B cell (primary cell): ENCODE results near the gene JARID2. TPM values are rescaled to one million over a fixed set of nuclear protein-coding genes. Genes with fewer than 3 reads are reported as not detected.

Experiments used
- ATAC-seq: fragments of 200-7000 bp; cut with Tn5 transposase; one replicate; pipeline ENCODE4 v1.10.0; 2021; ENCODE audit warnings: low read depth, mild to moderate bottlenecking, moderate number of reproducible peaks, moderate library complexity
- CTCF ChIA-PET: fragments of 350-600 bp; sonication (Branson Sonifier 250); formaldehyde crosslinking; loops from one replicate; lab custom pipeline; 2021; ENCODE audit warnings: antibody characterized with exemption, inconsistent platforms; lab: Charles Lee
- POLR2A ChIA-PET: fragments of 350-600 bp; sonication (Branson Sonifier 250); formaldehyde crosslinking; loops from one replicate; lab custom pipeline; 2021; ENCODE audit warnings: antibody characterized with exemption; lab: Charles Lee
- DNase-seq: peaks from one replicate; pipeline ENCODE4 v3.0.0; 2013
- H2AFZ ChIP-seq: 2 replicates; pipeline ENCODE4 v1.6.1; 2012; ENCODE audit warnings: mild to moderate bottlenecking, low read depth, low read length; ENCODE audit not compliant: insufficient read depth, poor library complexity, severe bottlenecking
- H3K27ac ChIP-seq, 2 donors: 1 replicate in 1 of 2; 2 replicates in 1 of 2; pipeline ENCODE4 v1.5.1; 2012 to 2013; ENCODE audit warnings: low read length in 2 of 2, mild to moderate bottlenecking in 2 of 2, moderate library complexity in 1 of 2
- H3K27me3 ChIP-seq, 4 experiments: fragments of 200-600 bp in 1 of 4; sonication (generic) in 1 of 4; replicated peaks in 1 of 4; 1 replicate in 2 of 4; 2 replicates in 2 of 4; pipeline versions ENCODE4 v1.6.1 to v1.7.0; 2013 to 2016; ENCODE audit warnings: low read length in 3 of 4, mild to moderate bottlenecking in 2 of 4, mixed read lengths in 1 of 4, moderate library complexity in 1 of 4; ENCODE audit not compliant: insufficient read depth in 4 of 4, control insufficient read depth in 3 of 4; ENCODE audit errors: control extremely low read depth in 1 of 4
- H3K36me3 ChIP-seq, 2 experiments: replicated peaks in 1 of 2; 1 replicate in 1 of 2; 2 replicates in 1 of 2; pipeline versions ENCODE4 v1.6.1 to v1.7.1; 2013; ENCODE audit warnings: low read length in 1 of 2; ENCODE audit not compliant: insufficient read depth in 2 of 2, control insufficient read depth in 1 of 2; ENCODE audit errors: control extremely low read depth in 1 of 2, extremely low read depth in 1 of 2
- H3K4me1 ChIP-seq, 2 donors: fragments of 200-600 bp in 1 of 2; sonication (generic) in 1 of 2; 1 replicate in 1 of 2; 2 replicates in 1 of 2; pipeline versions ENCODE4 v1.5.1 to v1.6.1; 2013 to 2017; ENCODE audit warnings: low read length in 2 of 2; ENCODE audit not compliant: control insufficient read depth in 2 of 2, insufficient read depth in 2 of 2
- H3K4me2 ChIP-seq: replicated peaks from 2 replicates; pipeline ENCODE3; 2012; ENCODE audit warnings: mild to moderate bottlenecking, low read depth, low read length; ENCODE audit not compliant: poor library complexity, severe bottlenecking
- H3K4me3 ChIP-seq, 5 experiments: fragments of 200-600 bp in 1 of 5; sonication (generic) in 1 of 5; 1 replicate in 3 of 5; 2 replicates in 2 of 5; pipeline versions ENCODE4 v1.5.1 to v1.7.0; 2011 to 2016; ENCODE audit warnings: low read length in 4 of 5, mild to moderate bottlenecking in 4 of 5, low read depth in 2 of 5, control low read depth in 1 of 5, moderate library complexity in 1 of 5; ENCODE audit not compliant: insufficient read depth in 1 of 5; ENCODE audit errors: control extremely low read depth in 1 of 5, extremely low read depth in 1 of 5
- H3K79me2 ChIP-seq: fragments of 200-600 bp; sonication (generic); one replicate; pipeline ENCODE4 v1.6.0; 2016; ENCODE audit warnings: low read length; ENCODE audit not compliant: control insufficient read depth, insufficient read depth
- H3K9ac ChIP-seq: fragments of 200-600 bp; sonication (generic); 2 replicates; pipeline ENCODE4 v1.6.1; 2017; ENCODE audit warnings: mild to moderate bottlenecking, low read length, moderate library complexity
- H3K9me3 ChIP-seq, 3 donors: one replicate each; pipeline versions ENCODE4 v1.6.1 to v1.7.1; 2013; ENCODE audit warnings: low read length in 2 of 3; ENCODE audit not compliant: control insufficient read depth in 2 of 3, insufficient read depth in 1 of 3; ENCODE audit errors: control extremely low read depth in 1 of 3
- H4K20me1 ChIP-seq: 2 replicates; pipeline ENCODE4 v1.6.0; 2012; ENCODE audit warnings: mild to moderate bottlenecking, low read length; ENCODE audit not compliant: insufficient read depth, control insufficient read depth, poor library complexity, severe bottlenecking
- H3K27ac Mint-ChIP-seq: one replicate; pipeline ENCODE4 v1.8.0; 2021; ENCODE audit warnings: mixed read lengths
- H3K27me3 Mint-ChIP-seq: one replicate; pipeline ENCODE4 v1.8.0; 2021; ENCODE audit warnings: mixed read lengths
- H3K4me1 Mint-ChIP-seq: one replicate; pipeline ENCODE4 v1.8.0; 2021; ENCODE audit warnings: mixed read lengths
- H3K4me3 Mint-ChIP-seq: one replicate; pipeline ENCODE4 v1.8.0; 2021; ENCODE audit warnings: mixed read lengths
- H3K9me3 Mint-ChIP-seq: one replicate; pipeline ENCODE4 v1.8.0; 2022; ENCODE audit warnings: mixed read lengths; ENCODE audit not compliant: insufficient read depth
- EZH2 ChIP-seq: IDR thresholded peaks from 2 replicates; pipeline ENCODE4 v1.6.1; 2012; ENCODE audit warnings: borderline replicate concordance, low read depth, mild to moderate bottlenecking, moderate library complexity, low read length; ENCODE audit not compliant: insufficient read depth, poor library complexity, severe bottlenecking
- WGBS: methylation state at CpG from one replicate; pipeline ENCODE4 v1.1.5; 2013; ENCODE audit warnings: missing lambda C conversion rate; ENCODE audit not compliant: insufficient coverage; 5-methylcytosine and 5-hydroxymethylcytosine counted together
- intact Hi-C: fragments of 100-400 bp; cut with micrococcal nuclease; formaldehyde crosslinking; loops from one replicate; pipeline ENCODE4 v1.10.0; 2022
- polyA plus RNA-seq: library from polyadenylated mRNA; depleted of rRNA; stranded (reverse); fragments of >200 nt; gene quantifications from 2 replicates; pipeline ENCODE4 v1.2.3, GENCODE V29; 2012
- total RNA-seq, 2 donors: library from RNA; stranded (reverse); fragments of 120-200 nt in 1 of 2; gene quantifications; 1 replicate in 1 of 2; 2 replicates in 1 of 2; pipeline versions ENCODE4 v1.2.3 to v1.2.4, GENCODE V29; 2013 to 2022
- TF ChIP-seq, protein P1 (sequence below): fragments of 200-600 bp; IDR thresholded peaks from one replicate; pipeline ENCODE4 v1.8.0; 2022; ENCODE audit warnings: antibody characterized with exemption, mild to moderate bottlenecking

The JARID2 gene
- total and polyA plus RNA-seq, 2 donors (not counting 1 experiment from before 2014, with no cell fraction given), result 11.0 to 58.1 TPM

- ATAC-seq, result no peak
- POLR2A ChIA-PET, result interaction anchor here (0.6 kb wide), 1 partner anchor 120 kb away, joined by 3 read pairs; no protein-coding TSS in a partner anchor
- no peak overlapping the region for H2AFZ ChIP-seq
Measured at GRCh38 chr6:15350386-15351083, 104.7 kb downstream of the JARID2 start.

GRCh38 chr6:15351631-15352030 is 105.8 kb downstream of the JARID2 start:
- TF ChIP-seq EZH2, result no peak
- TF ChIP-seq, protein P1, sequence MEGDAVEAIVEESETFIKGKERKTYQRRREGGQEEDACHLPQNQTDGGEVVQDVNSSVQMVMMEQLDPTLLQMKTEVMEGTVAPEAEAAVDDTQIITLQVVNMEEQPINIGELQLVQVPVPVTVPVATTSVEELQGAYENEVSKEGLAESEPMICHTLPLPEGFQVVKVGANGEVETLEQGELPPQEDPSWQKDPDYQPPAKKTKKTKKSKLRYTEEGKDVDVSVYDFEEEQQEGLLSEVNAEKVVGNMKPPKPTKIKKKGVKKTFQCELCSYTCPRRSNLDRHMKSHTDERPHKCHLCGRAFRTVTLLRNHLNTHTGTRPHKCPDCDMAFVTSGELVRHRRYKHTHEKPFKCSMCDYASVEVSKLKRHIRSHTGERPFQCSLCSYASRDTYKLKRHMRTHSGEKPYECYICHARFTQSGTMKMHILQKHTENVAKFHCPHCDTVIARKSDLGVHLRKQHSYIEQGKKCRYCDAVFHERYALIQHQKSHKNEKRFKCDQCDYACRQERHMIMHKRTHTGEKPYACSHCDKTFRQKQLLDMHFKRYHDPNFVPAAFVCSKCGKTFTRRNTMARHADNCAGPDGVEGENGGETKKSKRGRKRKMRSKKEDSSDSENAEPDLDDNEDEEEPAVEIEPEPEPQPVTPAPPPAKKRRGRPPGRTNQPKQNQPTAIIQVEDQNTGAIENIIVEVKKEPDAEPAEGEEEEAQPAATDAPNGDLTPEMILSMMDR, result no peak
- Histone ChIP-seq H3K9me3 (no peaks in the 10 kb centered on the region), H3K9ac (no peak overlapping the region), H3K27ac (no peak overlapping the region), H4K20me1 (peaks cover 74% of the 10 kb centered on the region), H3K36me3 (peaks cover 9% of the 10 kb centered on the region in 2 experiments), H3K27me3 (no peaks in the 10 kb centered on the region), H2AFZ (no peak overlapping the region), H3K79me2 (peaks cover 100% of the 10 kb centered on the region), H3K4me2 (no peak overlapping the region), H3K4me1 (peaks cover 11 to 21% of the 10 kb centered on the region in 2 donors), H3K4me3 (no peak overlapping the region)
- H3K9me3 Mint-ChIP-seq, result no peaks in the 10 kb centered on the region
- POLR2A ChIA-PET, result interaction anchor here (1.2 kb wide), 1 partner anchor 13 kb away, joined by 3 read pairs; no protein-coding TSS in a partner anchor
- no peak for DNase-seq
- WGBS, result no CpG with 5 or more reads among the region's 3 CpGs
- no peaks in the 10 kb centered on the region for H3K27me3 Mint-ChIP-seq
- no peak overlapping the region for H3K4me3 Mint-ChIP-seq
- H3K4me1 Mint-ChIP-seq, result peaks cover 61% of the 10 kb centered on the region
- intact Hi-C loops, result no loop called here
- ATAC-seq, result no peak
- no peak overlapping the region for H3K27ac Mint-ChIP-seq
- CTCF ChIA-PET, result interaction anchor here (1.0 kb wide), 1 partner anchor 97 kb away, joined by 3 read pairs; no protein-coding TSS in a partner anchor

More at GRCh38 chr6:15350386-15351083, 104.7 kb downstream of the JARID2 start:
- H3K27me3 Mint-ChIP-seq, result no peaks in the 10 kb centered on the region
- Histone ChIP-seq H3K4me2 (no peak overlapping the region), H3K27ac (no peak overlapping the region), H3K4me3 (no peak overlapping the region), H3K4me1 (peaks cover 5 to 11% of the 10 kb centered on the region in 2 donors), H3K36me3 (peaks cover 9% of the 10 kb centered on the region in 2 experiments), H3K27me3 (no peaks in the 10 kb centered on the region), H3K9ac (no peak overlapping the region), H3K79me2 (peaks cover 100% of the 10 kb centered on the region), H3K9me3 (no peaks in the 10 kb centered on the region), H4K20me1 (peaks cover 75% of the 10 kb centered on the region)
- no peak overlapping the region for H3K4me3 Mint-ChIP-seq
- no peaks in the 10 kb centered on the region for H3K9me3 Mint-ChIP-seq
- 100% methylated on average over 1 of the region's 6 CpGs for WGBS
- no peak overlapping the region for H3K27ac Mint-ChIP-seq
- TF ChIP-seq, protein P1, result no peak
- TF ChIP-seq EZH2, result no peak
- DNase-seq, result no peak
- intact Hi-C loops, result no loop called here
- peaks cover 62% of the 10 kb centered on the region for H3K4me1 Mint-ChIP-seq
- CTCF ChIA-PET, result interaction anchor here (0.7 kb wide), 1 partner anchor 467 kb away, joined by 3 read pairs; no protein-coding TSS in a partner anchor
